ENCODE measurements around the gene SLF2.

SLF2 gene

GRCh38 chr10:100996678-100997359, 84.1 kb downstream of the SLF2 start:
- peak overlapping the region; percentile 99 for H3K56ac ChIP-seq (ENCODE audit: low read length)
- no peaks in the 10 kb centered on the region for H3K27me3 ChIP-seq (ENCODE audit: insufficient read depth, low read length, poor library complexity)
- H2BK5ac ChIP-seq (ENCODE audit: low read length), result peak overlapping the region; percentile 70
- H3K4me2 ChIP-seq (ENCODE audit: low read length), result peak overlapping the region; percentile 98
- DNase-seq, result peak; percentile 76
- no peak overlapping the region for H4K5ac ChIP-seq (ENCODE audit: low read length)
- H2BK120ac ChIP-seq (ENCODE audit: low read depth, low read length), result no peak overlapping the region
- peak overlapping the region; percentile 8 for H3K4ac ChIP-seq (ENCODE audit: low read depth, low read length)
- H2BK15ac ChIP-seq (replicated peaks; ENCODE audit: low read depth), result no peak overlapping the region
- peaks cover 17% of the 10 kb centered on the region for H3K4me1 ChIP-seq (ENCODE audit: control insufficient read depth, low read depth, low read length)
- no peak overlapping the region for H4K8ac ChIP-seq (ENCODE audit: low read depth, low read length)
- H3K79me2 ChIP-seq (ENCODE audit: control insufficient read depth, insufficient read depth, low read length), result peaks cover 12% of the 10 kb centered on the region
- H3K36me3 ChIP-seq (ENCODE audit: control insufficient read depth, insufficient read depth, low read length), result peaks cover 10% of the 10 kb centered on the region
- H3K18ac ChIP-seq (ENCODE audit: low read length), result peak overlapping the region; percentile 25
- peak overlapping the region; percentile 94 for H3K23ac ChIP-seq (ENCODE audit: low read length)
- H3K9ac ChIP-seq (ENCODE audit: low read length), result peak overlapping the region; percentile 94
- peak overlapping the region; percentile 51 for H2AK5ac ChIP-seq (ENCODE audit: low read length)
- peaks cover 14% of the 10 kb centered on the region for H3K79me1 ChIP-seq (ENCODE audit: low read length)
- H3K27ac ChIP-seq (ENCODE audit: low read depth, low read length), result peak overlapping the region; percentile 87
- H3K4me3 ChIP-seq (ENCODE audit: low read length), result peak overlapping the region; percentile 81
- WGBS (ENCODE audit: extremely low coverage, insufficient coverage, low lambda C conversion rate), result no CpG with 5 or more reads among the region's 46 CpGs

DNA sequence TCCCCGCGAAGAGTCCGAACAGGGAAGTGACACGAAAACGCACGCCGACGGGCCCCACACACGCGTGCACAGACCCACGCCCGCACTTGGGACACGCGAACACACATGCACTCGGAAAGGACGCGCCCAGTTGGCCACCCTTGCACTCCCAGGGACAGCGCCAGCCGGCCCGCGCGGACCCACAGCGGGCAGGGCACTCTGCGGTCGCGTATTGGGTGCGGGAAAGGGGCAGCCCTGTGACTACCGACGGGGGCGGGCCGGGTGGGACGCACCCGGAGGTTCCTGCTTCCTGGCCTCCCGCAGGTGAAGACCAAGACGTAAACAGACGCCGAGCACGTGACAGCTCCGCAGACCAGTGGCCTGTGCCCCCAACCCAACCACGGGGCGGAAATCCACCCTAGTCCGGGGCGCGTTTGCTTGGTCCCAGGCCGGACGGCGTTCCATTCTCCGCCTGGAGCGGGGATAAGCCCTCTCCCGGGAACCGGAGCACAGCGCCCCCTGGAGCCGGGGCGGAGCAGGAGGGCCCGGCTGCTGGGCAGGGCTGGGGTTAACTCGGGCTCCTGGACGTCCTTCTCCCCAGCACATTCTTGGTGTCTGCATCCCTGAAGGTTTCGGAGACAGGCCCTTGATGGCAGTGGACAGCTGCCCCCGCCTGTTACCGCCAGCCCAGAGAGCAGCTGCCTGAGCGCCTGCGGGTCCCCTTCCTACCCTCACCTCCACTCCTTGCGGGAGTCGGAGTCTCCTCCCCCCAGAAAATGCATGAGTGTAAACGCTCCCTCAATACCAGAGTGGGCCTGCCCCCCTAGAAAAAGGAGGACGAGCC, 84.8 kb downstream of the SLF2 start:
- H3K18ac ChIP-seq (ENCODE audit: low read length), result peak overlapping the region; percentile 34
- H3K4me1 ChIP-seq (ENCODE audit: control insufficient read depth, low read depth, low read length), result peaks cover 17% of the 10 kb centered on the region
- H2AK5ac ChIP-seq (ENCODE audit: low read length), result no peak overlapping the region
- peak overlapping the region; percentile 76 for H2BK5ac ChIP-seq (ENCODE audit: low read length)
- peak overlapping the region; percentile 98 for H3K4me2 ChIP-seq (ENCODE audit: low read length)
- H4K5ac ChIP-seq (ENCODE audit: low read length), result no peak overlapping the region
- H3K56ac ChIP-seq (ENCODE audit: low read length), result peak overlapping the region; percentile 99
- peaks cover 15% of the 10 kb centered on the region for H3K79me1 ChIP-seq (ENCODE audit: low read length)
- peak overlapping the region; percentile 81 for H3K4me3 ChIP-seq (ENCODE audit: low read length)
- H3K27me3 ChIP-seq (ENCODE audit: insufficient read depth, low read length, poor library complexity), result no peaks in the 10 kb centered on the region
- peak overlapping the region; percentile 87 for H3K27ac ChIP-seq (ENCODE audit: low read depth, low read length)
- H3K36me3 ChIP-seq (ENCODE audit: control insufficient read depth, insufficient read depth, low read length), result peaks cover 10% of the 10 kb centered on the region
- H3K23ac ChIP-seq (ENCODE audit: low read length), result peak overlapping the region; percentile 94
- H3K9ac ChIP-seq (ENCODE audit: low read length), result peak overlapping the region; percentile 94
- WGBS (ENCODE audit: extremely low coverage, insufficient coverage, low lambda C conversion rate), result no CpG with 5 or more reads among the region's 66 CpGs
- no peak overlapping the region for H2BK15ac ChIP-seq (replicated peaks; ENCODE audit: low read depth)
- H3K79me2 ChIP-seq (ENCODE audit: control insufficient read depth, insufficient read depth, low read length), result peaks cover 12% of the 10 kb centered on the region
- DNase-seq, result peak; percentile 91
- no peak overlapping the region for H3K4ac ChIP-seq (ENCODE audit: low read depth, low read length)
- no peak overlapping the region for H4K8ac ChIP-seq (ENCODE audit: low read depth, low read length)
- peak overlapping the region; percentile 5 for H2BK120ac ChIP-seq (ENCODE audit: low read depth, low read length)

DNA sequence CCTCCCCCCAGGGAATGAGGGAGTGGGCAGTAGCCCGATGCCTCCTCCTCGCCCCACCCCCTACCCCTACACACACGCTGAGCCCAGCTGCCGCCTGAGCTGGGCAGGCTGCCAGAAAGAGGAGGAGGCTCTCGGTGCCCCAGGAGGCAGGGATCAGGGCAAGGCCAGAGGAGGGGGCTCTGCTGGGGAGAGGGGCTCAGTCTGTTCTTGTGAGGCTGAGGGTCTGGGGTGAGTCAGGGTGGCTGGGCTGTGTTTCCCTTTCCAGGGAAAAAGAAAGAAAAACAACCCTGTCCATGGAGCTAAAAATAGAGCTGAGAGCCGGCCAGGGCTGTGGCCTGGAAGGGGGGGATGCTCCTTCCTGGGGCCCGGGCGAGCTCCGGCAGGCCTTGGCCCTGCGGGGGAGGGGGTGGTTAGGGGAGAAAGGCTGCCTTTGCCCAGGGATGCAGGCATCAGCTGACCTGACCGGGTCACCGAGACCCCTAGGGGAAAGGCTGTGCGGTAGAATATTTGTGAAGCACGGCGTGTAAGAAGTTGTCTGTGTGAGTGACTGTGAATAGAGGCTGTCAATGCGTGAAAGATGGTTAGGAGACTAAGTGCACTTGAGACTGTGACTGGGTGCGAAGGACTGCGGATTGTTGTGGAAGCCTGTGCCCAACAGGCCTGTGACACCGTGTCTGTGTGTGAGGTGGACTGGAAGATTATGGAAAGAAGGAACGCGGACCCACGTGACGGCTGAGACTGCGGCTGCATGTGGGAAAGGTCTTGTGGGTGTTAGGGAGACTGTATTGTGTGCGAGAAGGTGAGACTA, 85.6 kb downstream of the SLF2 start:
- H2BK15ac ChIP-seq (replicated peaks; ENCODE audit: low read depth), result no peak overlapping the region
- no peaks in the 10 kb centered on the region for H3K27me3 ChIP-seq (ENCODE audit: insufficient read depth, low read length, poor library complexity)
- no CpG with 5 or more reads among the region's 25 CpGs for WGBS (ENCODE audit: extremely low coverage, insufficient coverage, low lambda C conversion rate)
- peaks cover 17% of the 10 kb centered on the region for H3K4me1 ChIP-seq (ENCODE audit: control insufficient read depth, low read depth, low read length)
- H2BK5ac ChIP-seq (ENCODE audit: low read length), result no peak overlapping the region
- no peak overlapping the region for H4K8ac ChIP-seq (ENCODE audit: low read depth, low read length)
- H3K23ac ChIP-seq (ENCODE audit: low read length), result peak overlapping the region; percentile 85
- peak overlapping the region; percentile 75 for H2AK5ac ChIP-seq (ENCODE audit: low read length)
- peaks cover 9% of the 10 kb centered on the region for H3K36me3 ChIP-seq (ENCODE audit: control insufficient read depth, insufficient read depth, low read length)
- H3K4ac ChIP-seq (ENCODE audit: low read depth, low read length), result no peak overlapping the region
- H3K9ac ChIP-seq (ENCODE audit: low read length), result peak overlapping the region; percentile 94
- peak overlapping the region; percentile 99 for H3K56ac ChIP-seq (ENCODE audit: low read length)
- peak overlapping the region; percentile 87 for H3K27ac ChIP-seq (ENCODE audit: low read depth, low read length)
- H3K18ac ChIP-seq (ENCODE audit: low read length), result peak overlapping the region; percentile 34
- H3K4me2 ChIP-seq (ENCODE audit: low read length), result peak overlapping the region; percentile 98
- peak overlapping the region; percentile 81 for H3K4me3 ChIP-seq (ENCODE audit: low read length)
- H3K79me2 ChIP-seq (ENCODE audit: control insufficient read depth, insufficient read depth, low read length), result peaks cover 12% of the 10 kb centered on the region
- DNase-seq, result peak; percentile 74
- H3K79me1 ChIP-seq (ENCODE audit: low read length), result peaks cover 16% of the 10 kb centered on the region
- H2BK120ac ChIP-seq (ENCODE audit: low read depth, low read length), result peak overlapping the region; percentile 5
- no peak overlapping the region for H4K5ac ChIP-seq (ENCODE audit: low read length)

- Histone ChIP-seq H3K4ac (ENCODE audit: low read depth, low read length) (peak overlapping the region; percentile 17), H2BK120ac (ENCODE audit: low read depth, low read length) (no peak overlapping the region), H3K27ac (ENCODE audit: low read depth, low read length) (peak overlapping the region; percentile 75), H3K56ac (ENCODE audit: low read length) (peak overlapping the region; percentile 99), H3K79me2 (ENCODE audit: control insufficient read depth, insufficient read depth, low read length) (peaks cover 12% of the 10 kb centered on the region), H3K18ac (ENCODE audit: low read length) (peak overlapping the region; percentile 81), H3K36me3 (ENCODE audit: control insufficient read depth, insufficient read depth, low read length) (peaks cover 7% of the 10 kb centered on the region), H3K4me3 (ENCODE audit: low read length) (peak overlapping the region; percentile 71), H2AK5ac (ENCODE audit: low read length) (peak overlapping the region; percentile 75), H3K79me1 (ENCODE audit: low read length) (peaks cover 16% of the 10 kb centered on the region), H3K9ac (ENCODE audit: low read length) (peak overlapping the region; percentile 94), H3K4me1 (ENCODE audit: control insufficient read depth, low read depth, low read length) (peaks cover 17% of the 10 kb centered on the region), H2BK5ac (ENCODE audit: low read length) (no peak overlapping the region), H4K8ac (ENCODE audit: low read depth, low read length) (no peak overlapping the region), H3K4me2 (ENCODE audit: low read length) (peak overlapping the region; percentile 98), H4K5ac (ENCODE audit: low read length) (no peak overlapping the region), H3K23ac (ENCODE audit: low read length) (peak overlapping the region; percentile 98), H2BK15ac (replicated peaks; ENCODE audit: low read depth) (no peak overlapping the region), H3K27me3 (ENCODE audit: insufficient read depth, low read length, poor library complexity) (no peaks in the 10 kb centered on the region)
- DNase-seq, result peak; percentile 74
- no CpG with 5 or more reads among the region's 83 CpGs for WGBS (ENCODE audit: extremely low coverage, insufficient coverage, low lambda C conversion rate)
These were observed 86.4 kb downstream of the SLF2 start for GRCh38 chr10:100998991-100999741.

DNA sequence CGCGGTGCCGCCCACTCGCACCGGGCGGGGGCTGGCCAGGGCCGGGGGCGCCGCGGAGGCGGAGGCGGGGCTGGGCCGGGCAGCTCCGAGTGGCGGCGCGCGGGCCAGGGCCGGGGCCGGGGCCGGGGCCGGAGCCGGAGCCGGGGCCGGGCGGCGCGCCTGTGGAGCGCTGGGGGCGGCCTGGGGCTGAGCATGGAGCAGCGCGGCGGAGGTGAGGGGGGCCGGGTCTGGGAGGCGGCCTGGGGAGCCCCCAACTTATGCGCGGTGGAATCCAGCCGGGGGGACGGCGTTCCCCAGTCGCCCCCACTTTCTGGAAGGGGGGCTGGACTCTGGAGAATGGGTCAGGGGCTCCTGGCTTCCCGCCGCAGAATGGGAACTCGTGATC, 87.0 kb downstream of the SLF2 start, which contains the start of gene LZTS2:
Gene LZTS2 (plus strand): TSS at position 67 of the 385 bp plus-strand sequence. CDS start 2,731 bp downstream, outside the sequence.
- Histone ChIP-seq H3K27me3 (ENCODE audit: insufficient read depth, low read length, poor library complexity) (no peaks in the 10 kb centered on the region), H2AK5ac (ENCODE audit: low read length) (peak within 1 kb of the TSS; percentile 93), H3K23ac (ENCODE audit: low read length) (peak within 1 kb of the TSS; percentile 98), H2BK15ac (replicated peaks; ENCODE audit: low read depth) (no peak within 1 kb of the TSS), H2BK120ac (ENCODE audit: low read depth, low read length) (peak within 1 kb of the TSS; percentile 52), H3K18ac (ENCODE audit: low read length) (peak within 1 kb of the TSS; percentile 81), H3K4me2 (ENCODE audit: low read length) (peak within 1 kb of the TSS; percentile 98), H3K9ac (ENCODE audit: low read length) (peak within 1 kb of the TSS; percentile 99), H2BK5ac (ENCODE audit: low read length) (peak within 1 kb of the TSS; percentile 78), H3K79me1 (ENCODE audit: low read length) (peaks cover 16% of the 10 kb centered on the region), H3K4me1 (ENCODE audit: control insufficient read depth, low read depth, low read length) (peaks cover 15% of the 10 kb centered on the region), H4K8ac (ENCODE audit: low read depth, low read length) (peak within 1 kb of the TSS; percentile 60), H3K79me2 (ENCODE audit: control insufficient read depth, insufficient read depth, low read length) (peaks cover 12% of the 10 kb centered on the region), H4K5ac (ENCODE audit: low read length) (no peak within 1 kb of the TSS), H3K36me3 (ENCODE audit: control insufficient read depth, insufficient read depth, low read length) (peaks cover 5% of the 10 kb centered on the region), H3K4me3 (ENCODE audit: low read length) (peak within 1 kb of the TSS; percentile 90), H3K56ac (ENCODE audit: low read length) (peak within 1 kb of the TSS; percentile 99), H3K27ac (ENCODE audit: low read depth, low read length) (peak within 1 kb of the TSS; percentile 75), H3K4ac (ENCODE audit: low read depth, low read length) (peak within 1 kb of the TSS; percentile 66)
- peak; percentile 30 for DNase-seq
- WGBS (ENCODE audit: extremely low coverage, insufficient coverage, low lambda C conversion rate), result no CpG with 5 or more reads among the region's 44 CpGs
